Thyroid gland (tissue), 4 donors: ENCODE measurements around the gene EDIL3.

Source experiments
- CTCF ChIP-seq, 6 experiments: fragments of 200-600 bp in 3 of 6; fragments of 450-650 bp in 3 of 6; sonication (generic) in 3 of 6; IDR thresholded peaks; one replicate each; pipeline ENCODE4 v1.5.1; 2016 to 2019; ENCODE audit warnings: antibody characterized with exemption in 6 of 6, mild to moderate bottlenecking in 2 of 6, inconsistent platforms in 1 of 6, moderate library complexity in 1 of 6
- POLR2A ChIP-seq, 2 donors: fragments of 450-650 bp; IDR thresholded peaks; one replicate each; pipeline ENCODE4 v1.6.1; 2017; ENCODE audit warnings: antibody characterized with exemption in 2 of 2, mild to moderate bottlenecking in 2 of 2, moderate library complexity in 1 of 2

- TF ChIP-seq POLR2A (IDR thresholded peaks at IDR 0.05) (no peak), CTCF (IDR thresholded peaks at IDR 0.05) (no peak)
Observed at GRCh38 chr5:84378420-84378819, 6.3 kb downstream of the EDIL3 start.
